C4-2B (cell line): ENCODE measurements around the gene TRAK1.

Experiments used
- H3K27ac ChIP-seq: fragments of 450-650 bp; 2 replicates; pipeline ENCODE4 v1.5.1; 2017
- CTCF ChIP-seq: fragments of 450-650 bp; conservative IDR thresholded peaks from 2 replicates; pipeline ENCODE4 v1.5.1; 2017; ENCODE audit warnings: mild to moderate bottlenecking
- ZFX ChIP-seq: fragments of 450-650 bp; IDR thresholded peaks from 2 replicates; pipeline ENCODE4 v1.6.1; 2017

The TRAK1 gene

GRCh38 chr3:42068303-42069088, 22.7 kb upstream of the TRAK1 start:
- TF ChIP-seq CTCF = no peak
- no peak for TF ChIP-seq ZFX
- H3K27ac ChIP-seq = no peak overlapping the region

GRCh38 chr3:42070089-42070488, 21.1 kb upstream of the TRAK1 start:
- TF ChIP-seq CTCF = no peak
- no peak for TF ChIP-seq ZFX
- H3K27ac ChIP-seq = peak overlapping the region; percentile 76

- TF ChIP-seq CTCF = no peak
- no peak for TF ChIP-seq ZFX
- H3K27ac ChIP-seq = peak overlapping the region; percentile 76
These were observed 20.6 kb upstream of the TRAK1 start for GRCh38 chr3:42070524-42070923.

GRCh38 chr3:42071904-42072812, 19.0 kb upstream of the TRAK1 start:
- H3K27ac ChIP-seq = peak overlapping the region; percentile 76
- TF ChIP-seq ZFX (no peak), CTCF (no peak)

GRCh38 chr3:42072831-42073301, 18.3 kb upstream of the TRAK1 start:
- peak overlapping the region; percentile 76 for H3K27ac ChIP-seq
- no peak for TF ChIP-seq CTCF
- no peak for TF ChIP-seq ZFX

GRCh38 chr3:42077785-42078184, 13.4 kb upstream of the TRAK1 start:
- no peak for TF ChIP-seq ZFX
- TF ChIP-seq CTCF = no peak
- H3K27ac ChIP-seq = no peak overlapping the region

- H3K27ac ChIP-seq = no peak overlapping the region
- TF ChIP-seq CTCF (no peak), ZFX (no peak)
These were observed 12.5 kb upstream of the TRAK1 start for GRCh38 chr3:42078677-42079076.
